PC-9 (cell line): ENCODE data around the gene JAGN1. TPM values are rescaled to one million over a fixed set of nuclear protein-coding genes. Genes with fewer than 3 reads are reported as not detected.
A peak's percentile ranks its signal among the peaks of the same experiment; 100 is the strongest.

Experiments
- BruUV-seq: library from RNA; stranded (reverse); fragments of 400-500 nt; replicated peaks from 2 replicates; lab custom pipeline; 2021; lab: Mats Ljungman, UMichigan
- CTCF ChIA-PET: fragments of 300-600 bp; sonication (Branson Sonifier 250); formaldehyde crosslinking; loops from one replicate; lab custom pipeline; 2022; ENCODE audit warnings: antibody characterized with exemption; lab: Charles Lee
- POLR2A ChIA-PET: fragments of 300-600 bp; sonication (Branson Sonifier 250); formaldehyde crosslinking; loops from one replicate; lab custom pipeline; 2022; ENCODE audit warnings: antibody characterized with exemption; ENCODE audit not compliant: unreplicated experiment; lab: Charles Lee
- DNase-seq, 2 experiments: peaks; one replicate each; pipeline versions ENCODE4 v3.0.0 to v3.0.0-alpha.2; 2015 to 2022; ENCODE audit warnings: mixed read lengths in 1 of 2
- H2AFZ ChIP-seq: fragments of 200-600 bp; sonication (generic); 2 replicates; pipeline ENCODE4 v1.8.1; 2017; ENCODE audit warnings: antibody characterized with exemption
- H3F3A ChIP-seq: fragments of 200-600 bp; sonication (generic); 2 replicates; pipeline ENCODE4 v1.8.1; 2017; ENCODE audit warnings: antibody characterized with exemption, mild to moderate bottlenecking, low read depth; ENCODE audit not compliant: insufficient read depth
- H3K27ac ChIP-seq: fragments of 200-600 bp; sonication (generic); 2 replicates; pipeline ENCODE4 v1.6.1; 2016; ENCODE audit warnings: mixed run types
- H3K27me3 ChIP-seq: fragments of 200-600 bp; sonication (generic); 2 replicates; pipeline ENCODE4 v1.6.1; 2016; ENCODE audit warnings: low read depth, mixed run types; ENCODE audit not compliant: insufficient read depth
- H3K36me3 ChIP-seq: fragments of 200-600 bp; sonication (generic); 2 replicates; pipeline ENCODE4 v1.6.1; 2016; ENCODE audit warnings: low read depth, mixed run types
- H3K4me1 ChIP-seq: fragments of 200-600 bp; sonication (generic); replicated peaks from 2 replicates; pipeline ENCODE4 v1.6.1; 2016; ENCODE audit warnings: mixed run types; ENCODE audit not compliant: insufficient read depth
- H3K4me2 ChIP-seq: fragments of 200-600 bp; sonication (generic); 2 replicates; pipeline ENCODE4 v1.6.1; 2017; ENCODE audit warnings: mixed run types
- H3K4me3 ChIP-seq: fragments of 200-600 bp; sonication (generic); 2 replicates; pipeline ENCODE4 v1.6.1; 2016; ENCODE audit warnings: mixed run types
- H3K79me2 ChIP-seq: fragments of 200-600 bp; sonication (generic); 2 replicates; pipeline ENCODE4 v1.6.1; 2017; ENCODE audit warnings: low read depth, mixed run types
- H3K9me2 ChIP-seq: fragments of 200-600 bp; sonication (generic); 2 replicates; pipeline ENCODE4 v1.8.1; 2017; ENCODE audit warnings: mild to moderate bottlenecking; ENCODE audit not compliant: insufficient read depth
- H3K9me3 ChIP-seq: fragments of 200-600 bp; sonication (generic); 2 replicates; pipeline ENCODE4 v1.8.1; 2016; ENCODE audit warnings: low read depth; ENCODE audit not compliant: insufficient read depth
- H4K20me1 ChIP-seq: fragments of 200-600 bp; sonication (generic); 2 replicates; pipeline ENCODE4 v1.8.1; 2017; ENCODE audit not compliant: insufficient read depth
- CTCF ChIP-seq: fragments of 200-600 bp; sonication (generic); conservative IDR thresholded peaks from 2 replicates; pipeline ENCODE4 v1.6.1; 2017; ENCODE audit warnings: mixed run types, antibody characterized with exemption, mild to moderate bottlenecking, moderate library complexity
- EZH2 ChIP-seq: fragments of 200-600 bp; sonication (generic); IDR thresholded peaks from 2 replicates; pipeline ENCODE4 v1.8.0; 2017; ENCODE audit warnings: antibody characterized with exemption, low read depth
- intact Hi-C: fragments of 100-400 bp; cut with micrococcal nuclease; formaldehyde crosslinking; loops from one replicate; pipeline ENCODE4 v1.10.0; 2022; ENCODE audit not compliant: unreplicated experiment
- total RNA-seq: library from RNA; stranded (reverse); gene quantifications from 2 replicates; pipeline ENCODE4 v1.2.3, GENCODE V29; 2021

The JAGN1 gene
- total RNA-seq, 1 experiment from 2014 or later = 52.4 TPM

- Histone ChIP-seq H3K36me3 (peaks cover 21% of the 10 kb centered on the region), H3K4me1 (peaks cover 23% of the 10 kb centered on the region), H3K4me3 (peak overlapping the region; percentile 72; the same call in 1 of the 2 replicates), H3K9me3 (no peaks in the 10 kb centered on the region), H2AFZ (no peak overlapping the region), H3K27me3 (no peaks in the 10 kb centered on the region), H3K27ac (no peak overlapping the region), H3K4me2 (peak overlapping the region; percentile 99), H4K20me1 (no peaks in the 10 kb centered on the region), H3F3A (peaks cover 17% of the 10 kb centered on the region; the same call in 1 of the 2 replicates), H3K79me2 (peaks cover 15% of the 10 kb centered on the region), H3K9me2 (no peaks in the 10 kb centered on the region)
- ChIA-PET CTCF (no interaction called here), POLR2A (interaction anchor here (0.6 kb wide), 2 partner anchors 104 to 986 kb away, joined by 3 read pairs; no protein-coding TSS in a partner anchor)
- intact Hi-C loops = no loop called here
- TF ChIP-seq CTCF (no peak), EZH2 (no peak)
- DNase-seq = no peak
- BruUV-seq = no TSS peak
Observed at GRCh38 chr3:9934993-9935392, 44.6 kb downstream of the JAGN1 start.

DNA sequence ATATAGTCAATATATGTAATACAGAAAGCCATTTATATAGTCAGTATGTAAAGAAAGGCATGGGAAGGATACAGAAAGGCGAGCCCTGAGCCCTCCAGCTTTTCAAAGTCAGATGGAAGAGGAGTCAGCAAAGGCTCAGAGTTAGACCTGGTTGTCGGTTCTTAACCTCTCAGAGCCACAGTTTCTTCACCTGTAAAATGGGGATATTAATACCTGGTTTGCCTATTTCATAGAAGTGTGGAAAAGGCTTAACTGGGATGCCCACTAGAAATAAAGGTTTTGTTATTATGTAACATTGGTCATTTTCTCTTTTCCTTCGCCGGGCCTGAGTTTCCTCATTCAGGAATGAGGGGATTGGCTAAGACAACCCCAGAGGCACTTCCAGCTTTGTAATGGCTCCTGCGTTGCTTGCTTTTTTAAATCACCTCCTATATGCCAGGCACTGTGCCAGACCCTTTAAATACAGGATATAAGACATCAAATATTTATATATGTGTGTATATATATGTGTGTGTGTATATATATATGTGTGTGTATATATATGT, 45.6 kb downstream of the JAGN1 start:
- no peaks in the 10 kb centered on the region for H3K9me3 ChIP-seq
- intact Hi-C loops = no loop called here
- H4K20me1 ChIP-seq = no peaks in the 10 kb centered on the region
- no TSS peak for BruUV-seq
- no peaks in the 10 kb centered on the region for H3K9me2 ChIP-seq
- DNase-seq = no peak
- no peak overlapping the region for H3K4me3 ChIP-seq
- H2AFZ ChIP-seq = no peak overlapping the region
- peaks cover 17% of the 10 kb centered on the region; the same call in 1 of the 2 replicates for H3F3A ChIP-seq
- no peak overlapping the region for H3K27ac ChIP-seq
- peaks cover 23% of the 10 kb centered on the region for H3K4me1 ChIP-seq
- POLR2A ChIA-PET = no interaction called here
- no peaks in the 10 kb centered on the region for H3K27me3 ChIP-seq
- CTCF ChIA-PET = no interaction called here
- no peak overlapping the region for H3K4me2 ChIP-seq
- H3K36me3 ChIP-seq = peaks cover 17% of the 10 kb centered on the region
- peaks cover 15% of the 10 kb centered on the region for H3K79me2 ChIP-seq
- TF ChIP-seq EZH2 (no peak), CTCF (no peak)

- intact Hi-C loops = no loop called here
- H3K9me3 ChIP-seq = no peaks in the 10 kb centered on the region
- no peaks in the 10 kb centered on the region for H3K9me2 ChIP-seq
- CTCF ChIA-PET = no interaction called here
- peaks cover 22% of the 10 kb centered on the region; the same call in 1 of the 2 replicates for H3F3A ChIP-seq
- no peak for DNase-seq
- H3K4me3 ChIP-seq = no peak overlapping the region
- no peak overlapping the region for H2AFZ ChIP-seq
- no TSS peak for BruUV-seq
- H3K27ac ChIP-seq = no peak overlapping the region
- H3K79me2 ChIP-seq = peaks cover 15% of the 10 kb centered on the region
- H3K4me1 ChIP-seq = peaks cover 16% of the 10 kb centered on the region
- no peaks in the 10 kb centered on the region for H4K20me1 ChIP-seq
- H3K27me3 ChIP-seq = no peaks in the 10 kb centered on the region
- H3K4me2 ChIP-seq = no peak overlapping the region
- TF ChIP-seq CTCF (no peak), EZH2 (no peak)
- POLR2A ChIA-PET = no interaction called here
- peaks cover 17% of the 10 kb centered on the region for H3K36me3 ChIP-seq
Observed at GRCh38 chr3:9937486-9938238, 47.3 kb downstream of the JAGN1 start.
